AG04450 (cell line): Measurements from ENCODE around the gene NOBOX. TPM values are rescaled to one million over a fixed set of nuclear protein-coding genes. Genes with fewer than 3 reads are reported as not detected.

Source experiments
- CTCF ChIA-PET: fragments of 300-600, 350-600 bp; formaldehyde crosslinking; extraction: SDS; loops from one replicate; lab custom pipeline; 2022; ENCODE audit warnings: antibody characterized with exemption, inconsistent platforms; lab: Charles Lee
- POLR2A ChIA-PET: fragments of 350-600 bp; formaldehyde crosslinking; extraction: SDS; loops from one replicate; lab custom pipeline; 2021; ENCODE audit warnings: antibody characterized with exemption, inconsistent platforms; lab: Yijun Ruan, JAX
- DNase-seq: peaks from one replicate; pipeline ENCODE4 v3.0.0-alpha.2; 2011; ENCODE audit warnings: low read depth, low spot score
- H3K27ac ChIP-seq: one replicate; pipeline ENCODE4 v1.5.1; 2012; ENCODE audit warnings: low read depth, low read length, control low read depth
- H3K27me3 ChIP-seq: one replicate; pipeline ENCODE4 v1.6.0; 2012; ENCODE audit warnings: low read length; ENCODE audit not compliant: control insufficient read depth, insufficient read depth
- H3K4me3 ChIP-seq: 2 replicates; pipeline ENCODE4 v1.5.1; 2011; ENCODE audit warnings: mild to moderate bottlenecking, low read depth, low read length, control low read depth
- H3K9me3 ChIP-seq: 2 replicates; pipeline ENCODE4 v1.5.1; 2012; ENCODE audit warnings: low read length; ENCODE audit not compliant: control insufficient read depth, insufficient read depth
- polyA minus RNA-seq: library from RNA; depleted of rRNA, polyadenylated mRNA; stranded (reverse); fragments of >200 nt; gene quantifications from 2 replicates; pipeline ENCODE4 v1.2.3, GENCODE V29; 2011; rRNA and poly(A)+ RNA removed
- polyA plus RNA-seq: library from polyadenylated mRNA; depleted of rRNA; stranded (reverse); fragments of >200 nt; gene quantifications from 2 replicates; pipeline ENCODE4 v1.2.3, GENCODE V29; 2011; rRNA removed
- TF ChIP-seq, protein P1 (sequence below): IDR thresholded peaks from 2 replicates; pipeline ENCODE4 v1.5.1; 2011; ENCODE audit warnings: low read depth, low read length, control low read depth, inconsistent platforms

Gene NOBOX
- not detected in 2 replicates for polyA plus RNA-seq
- polyA minus RNA-seq = not detected in 2 replicates

DNA sequence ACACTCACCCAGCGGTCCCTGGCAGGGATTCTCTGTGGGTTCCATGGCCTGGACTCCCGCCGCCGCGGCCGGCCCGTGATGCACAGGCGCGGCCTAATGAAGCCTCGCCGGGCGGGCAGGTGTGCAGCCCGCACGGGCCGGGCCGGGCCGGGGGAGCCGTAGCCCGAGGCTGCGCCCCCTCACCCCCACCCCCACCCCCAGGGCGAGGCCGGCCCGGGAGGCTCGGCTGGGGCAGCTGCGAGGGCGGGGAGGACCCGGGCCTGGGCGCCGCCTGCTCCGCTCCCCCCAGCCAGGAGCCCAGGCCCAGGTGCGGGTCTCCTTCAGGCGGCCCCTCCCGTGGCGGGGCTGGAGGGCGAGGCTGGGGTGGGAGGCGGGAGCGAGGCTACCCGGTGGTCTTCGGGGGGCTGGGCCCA is at the start of gene NOBOX:
Gene NOBOX (minus strand): TSS at position 45 of the 413 bp plus-strand sequence.
- Histone ChIP-seq H3K27ac (no peak within 1 kb of the TSS), H3K27me3 (no peaks in the 10 kb centered on the region), H3K9me3 (peaks cover 32% of the 10 kb centered on the region), H3K4me3 (no peak within 1 kb of the TSS)
- DNase-seq = no peak
- CTCF ChIA-PET = interaction anchor here (0.6 kb wide), 1 partner anchor 1076 kb away, joined by 4 read pairs; no protein-coding TSS in a partner anchor
- POLR2A ChIA-PET = no interaction called here
- TF ChIP-seq, protein P1, sequence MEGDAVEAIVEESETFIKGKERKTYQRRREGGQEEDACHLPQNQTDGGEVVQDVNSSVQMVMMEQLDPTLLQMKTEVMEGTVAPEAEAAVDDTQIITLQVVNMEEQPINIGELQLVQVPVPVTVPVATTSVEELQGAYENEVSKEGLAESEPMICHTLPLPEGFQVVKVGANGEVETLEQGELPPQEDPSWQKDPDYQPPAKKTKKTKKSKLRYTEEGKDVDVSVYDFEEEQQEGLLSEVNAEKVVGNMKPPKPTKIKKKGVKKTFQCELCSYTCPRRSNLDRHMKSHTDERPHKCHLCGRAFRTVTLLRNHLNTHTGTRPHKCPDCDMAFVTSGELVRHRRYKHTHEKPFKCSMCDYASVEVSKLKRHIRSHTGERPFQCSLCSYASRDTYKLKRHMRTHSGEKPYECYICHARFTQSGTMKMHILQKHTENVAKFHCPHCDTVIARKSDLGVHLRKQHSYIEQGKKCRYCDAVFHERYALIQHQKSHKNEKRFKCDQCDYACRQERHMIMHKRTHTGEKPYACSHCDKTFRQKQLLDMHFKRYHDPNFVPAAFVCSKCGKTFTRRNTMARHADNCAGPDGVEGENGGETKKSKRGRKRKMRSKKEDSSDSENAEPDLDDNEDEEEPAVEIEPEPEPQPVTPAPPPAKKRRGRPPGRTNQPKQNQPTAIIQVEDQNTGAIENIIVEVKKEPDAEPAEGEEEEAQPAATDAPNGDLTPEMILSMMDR = no peak

- no peaks in the 10 kb centered on the region for H3K27me3 ChIP-seq
- CTCF ChIA-PET = no interaction called here
- POLR2A ChIA-PET = no interaction called here
- TF ChIP-seq, protein P1 = no peak
- H3K9me3 ChIP-seq = no peaks in the 10 kb centered on the region; the same call in none of the 2 replicates
- no peak overlapping the region for H3K4me3 ChIP-seq
- H3K27ac ChIP-seq = no peak overlapping the region
- DNase-seq = no peak
Measured at GRCh38 chr7:144452064-144452463, 48.6 kb upstream of the NOBOX start.

DNA sequence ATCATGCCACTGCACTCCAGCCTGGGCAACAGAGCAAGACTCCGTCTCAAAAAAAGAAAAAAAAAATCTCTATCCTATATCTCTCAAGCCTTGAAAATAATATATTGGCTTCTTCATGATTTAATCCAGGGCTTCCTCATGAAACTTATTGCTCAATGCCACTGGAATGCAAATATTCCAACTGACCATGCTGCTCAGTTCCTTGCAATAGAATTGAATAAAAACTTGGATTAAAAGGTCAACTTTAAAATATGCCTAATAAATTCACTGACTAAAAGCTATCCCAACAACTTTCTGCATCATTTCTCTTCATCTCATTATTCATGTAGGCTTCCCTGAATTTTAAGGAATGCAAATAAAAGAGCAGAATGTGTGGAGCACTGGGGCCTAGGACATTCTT is 42.1 kb upstream of the NOBOX start:
- H3K27ac ChIP-seq = no peak overlapping the region
- DNase-seq = no peak
- H3K9me3 ChIP-seq = no peaks in the 10 kb centered on the region; the same call in none of the 2 replicates
- no peak overlapping the region for H3K4me3 ChIP-seq
- POLR2A ChIA-PET = no interaction called here
- CTCF ChIA-PET = no interaction called here
- TF ChIP-seq, protein P1 = no peak
- H3K27me3 ChIP-seq = no peaks in the 10 kb centered on the region

DNA sequence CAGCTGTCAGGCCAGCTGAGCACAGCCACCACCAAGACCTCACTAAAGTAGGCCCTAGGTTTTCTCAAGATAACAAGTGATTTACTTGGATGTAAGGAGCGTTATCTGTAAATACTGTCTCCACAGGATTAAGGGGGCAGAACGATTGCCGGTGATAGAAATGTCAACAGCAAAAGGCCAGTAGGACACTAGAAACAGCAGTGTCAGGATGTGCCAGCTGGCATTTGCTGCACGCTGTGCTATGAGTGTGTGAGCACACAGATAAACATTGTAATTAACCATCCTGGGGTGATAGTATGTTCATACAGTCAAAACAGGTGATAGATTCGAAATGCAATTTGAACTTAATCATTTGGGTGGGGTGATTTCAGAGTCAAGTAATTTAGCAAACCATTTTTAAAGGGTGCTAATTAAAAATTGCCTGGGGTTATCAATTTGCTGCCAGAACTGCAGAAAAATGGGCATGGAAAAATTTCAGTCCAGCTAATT is 36.3 kb upstream of the NOBOX start:
- CTCF ChIA-PET = no interaction called here
- no peak overlapping the region for H3K27ac ChIP-seq
- H3K4me3 ChIP-seq = no peak overlapping the region
- no peaks in the 10 kb centered on the region for H3K27me3 ChIP-seq
- POLR2A ChIA-PET = no interaction called here
- peaks cover 8% of the 10 kb centered on the region; the same call in 1 of the 2 replicates for H3K9me3 ChIP-seq
- TF ChIP-seq, protein P1 = no peak
- no peak for DNase-seq

DNA sequence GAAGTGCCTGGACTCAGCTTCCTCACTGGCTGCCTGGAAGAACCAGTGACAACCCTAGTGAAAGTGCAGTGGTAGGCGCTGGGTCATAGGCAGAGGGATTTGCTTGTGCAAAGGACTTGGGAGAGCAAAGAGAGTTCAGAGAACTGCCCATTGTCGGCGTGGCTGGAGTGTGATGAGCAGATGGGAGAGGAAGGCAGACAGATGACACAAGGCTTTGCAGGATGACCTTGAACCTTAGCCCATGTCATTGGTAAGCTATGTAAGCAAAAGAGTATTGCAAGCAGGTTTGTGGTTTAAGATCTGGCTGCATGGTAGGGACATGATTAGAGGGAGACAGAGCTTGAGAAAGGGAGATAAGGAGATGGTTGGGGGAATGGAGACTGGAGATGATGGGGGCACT is 35.3 kb upstream of the NOBOX start:
- no peak for DNase-seq
- TF ChIP-seq, protein P1 = no peak
- Histone ChIP-seq H3K27me3 (no peaks in the 10 kb centered on the region), H3K4me3 (no peak overlapping the region), H3K27ac (no peak overlapping the region), H3K9me3 (peaks cover 8% of the 10 kb centered on the region; the same call in 1 of the 2 replicates)
- ChIA-PET POLR2A (no interaction called here), CTCF (no interaction called here)
